Measurements from ENCODE around the gene TDRD10. TPM values are rescaled to one million over a fixed set of nuclear protein-coding genes. Genes with fewer than 3 reads are reported as not detected.

The TDRD10 gene
- total RNA-seq, 1 experiment from 2014 or later: 0.31 TPM

DNA sequence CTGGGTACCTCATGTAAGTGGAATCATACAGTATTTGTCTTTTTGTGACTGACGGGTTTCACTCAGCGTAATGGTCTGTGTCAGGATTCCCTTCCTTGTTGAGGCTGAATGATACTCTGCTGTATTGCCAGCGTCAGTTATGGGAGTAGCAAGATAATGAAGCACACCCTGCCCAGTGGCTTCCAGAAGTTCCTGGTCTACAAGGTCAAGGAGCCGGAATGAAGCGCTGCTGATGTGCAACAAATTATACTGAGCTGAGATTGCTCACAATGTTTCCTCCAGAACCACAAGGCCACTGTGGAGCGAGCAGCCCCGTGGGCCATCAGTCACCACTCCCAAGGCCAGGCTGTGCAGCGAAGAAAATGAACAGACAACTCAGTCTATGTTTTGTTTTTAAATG, 24.0 kb upstream of the TDRD10 start:
- Histone ChIP-seq H2BK120ac (ENCODE audit: low read depth, low read length, poor library complexity, severe bottlenecking) (peak overlapping the region; percentile 2), H4K5ac (ENCODE audit: insufficient read length, low read depth, low read length) (no peak overlapping the region), H3K14ac (ENCODE audit: insufficient read depth, low read length) (no peak overlapping the region), H3K27me3 (ENCODE audit: insufficient read depth, low read length) (no peaks in the 10 kb centered on the region), H3K9ac (ENCODE audit: extremely low read depth, insufficient read length, low read length) (no peak overlapping the region), H3K4ac (ENCODE audit: low read depth, low read length) (no peak overlapping the region), H2BK15ac (ENCODE audit: low read depth, low read length) (no peak overlapping the region), H3K79me2 (ENCODE audit: insufficient read depth, low read length) (no peaks in the 10 kb centered on the region), H2BK5ac (ENCODE audit: insufficient read length, low read length) (no peak overlapping the region), H3K4me1 (ENCODE audit: insufficient read depth, low read length) (0 out of 2 replicates have a peak, but pooled peaks cover 3% of the 10 kb centered on the region), H2BK12ac (ENCODE audit: insufficient read length, low read depth, low read length) (no peak overlapping the region), H2BK20ac (ENCODE audit: low read depth, low read length, poor library complexity, severe bottlenecking) (no peak overlapping the region), H3K9me3 (ENCODE audit: control insufficient read depth, low read depth, low read length) (no peaks in the 10 kb centered on the region), H3K79me1 (ENCODE audit: insufficient read depth, low read depth, low read length, poor library complexity, severe bottlenecking) (no peaks in the 10 kb centered on the region), H2AK5ac (ENCODE audit: insufficient read length, low read length) (no peak overlapping the region), H2AFZ (ENCODE audit: low read length) (no peak overlapping the region), H3K18ac (ENCODE audit: insufficient read length, low read depth, low read length) (no peak overlapping the region), H3K56ac (ENCODE audit: insufficient read length, low read depth, low read length) (no peak overlapping the region), H3T11ph (ENCODE audit: low read length) (no peak overlapping the region), H3K23ac (ENCODE audit: insufficient read length, low read depth, low read length) (no peak overlapping the region), H4K20me1 (ENCODE audit: control insufficient read depth, insufficient read depth, insufficient read length) (no peaks in the 10 kb centered on the region), H4K91ac (ENCODE audit: insufficient read length, low read depth, low read length) (no peak overlapping the region), H3K27ac (ENCODE audit: insufficient read length, low read depth, low read length) (no peak overlapping the region), H4K8ac (replicated peaks; ENCODE audit: insufficient read length, low read depth, low read length) (no peak overlapping the region), H3K4me2 (ENCODE audit: insufficient read depth, insufficient read length, low read length) (no peak overlapping the region), H3K23me2 (ENCODE audit: insufficient read length, low read depth, low read length, poor library complexity, severe bottlenecking) (no peaks in the 10 kb centered on the region)
- Mint-ChIP-seq H3K27me3 (ENCODE audit: low read depth) (no peaks in the 10 kb centered on the region), H3K4me3 (no peak overlapping the region; a peak in 1 of 5 replicates), H3K36me3 (ENCODE audit: insufficient read depth in 1 of 3, low read depth in 3 of 3) (no peaks in the 10 kb centered on the region), H3K27ac (no peak overlapping the region; a peak in 1 of 7 replicates), H3K4me1 (peaks cover 6 to 12% of the 10 kb centered on the region in 2 experiments), H3K9me3 (no peaks in the 10 kb centered on the region)
- no peak for DNase-seq
- TF ChIP-seq, protein P1, sequence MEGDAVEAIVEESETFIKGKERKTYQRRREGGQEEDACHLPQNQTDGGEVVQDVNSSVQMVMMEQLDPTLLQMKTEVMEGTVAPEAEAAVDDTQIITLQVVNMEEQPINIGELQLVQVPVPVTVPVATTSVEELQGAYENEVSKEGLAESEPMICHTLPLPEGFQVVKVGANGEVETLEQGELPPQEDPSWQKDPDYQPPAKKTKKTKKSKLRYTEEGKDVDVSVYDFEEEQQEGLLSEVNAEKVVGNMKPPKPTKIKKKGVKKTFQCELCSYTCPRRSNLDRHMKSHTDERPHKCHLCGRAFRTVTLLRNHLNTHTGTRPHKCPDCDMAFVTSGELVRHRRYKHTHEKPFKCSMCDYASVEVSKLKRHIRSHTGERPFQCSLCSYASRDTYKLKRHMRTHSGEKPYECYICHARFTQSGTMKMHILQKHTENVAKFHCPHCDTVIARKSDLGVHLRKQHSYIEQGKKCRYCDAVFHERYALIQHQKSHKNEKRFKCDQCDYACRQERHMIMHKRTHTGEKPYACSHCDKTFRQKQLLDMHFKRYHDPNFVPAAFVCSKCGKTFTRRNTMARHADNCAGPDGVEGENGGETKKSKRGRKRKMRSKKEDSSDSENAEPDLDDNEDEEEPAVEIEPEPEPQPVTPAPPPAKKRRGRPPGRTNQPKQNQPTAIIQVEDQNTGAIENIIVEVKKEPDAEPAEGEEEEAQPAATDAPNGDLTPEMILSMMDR (conservative IDR thresholded peaks at IDR 0.05): no peak
- no CpG with 5 or more reads among the region's 8 CpGs for WGBS (ENCODE audit: extremely low coverage, insufficient read length, low lambda C conversion rate)
